Measurements from ENCODE around the gene MED7.

The MED7 gene

GRCh38 chr5:157106630-157107461 is 35.8 kb downstream of the MED7 start:
- DNase-seq (ENCODE audit: low read depth), result no peak

GRCh38 chr5:157100140-157100679 is 42.5 kb downstream of the MED7 start:
- no peak for DNase-seq (ENCODE audit: low read depth)

- no peak for DNase-seq (ENCODE audit: low read depth)
These were observed 54.2 kb downstream of the MED7 start for GRCh38 chr5:157088342-157088990.
